Endothelial cell of umbilical vein (primary cell): Measurements from ENCODE around the gene SORCS2.

ENCODE experiments used
- CTCF ChIP-seq, 2 donors: IDR thresholded peaks; 1 replicate in 1 of 2; 2 replicates in 1 of 2; pipeline ENCODE4 v1.5.1; 2011; ENCODE audit warnings: low read length in 2 of 2, mild to moderate bottlenecking in 2 of 2, moderate library complexity in 2 of 2, control low read depth in 1 of 2, inconsistent platforms in 1 of 2, low read depth in 1 of 2; ENCODE audit not compliant: insufficient read depth in 1 of 2; ENCODE audit errors: extremely low read depth in 1 of 2
- EZH2 ChIP-seq: IDR thresholded peaks from 2 replicates; pipeline ENCODE4 v1.6.1; 2012; ENCODE audit warnings: borderline replicate concordance, low read depth, mild to moderate bottlenecking, moderate library complexity, low read length, inconsistent platforms; ENCODE audit not compliant: severe bottlenecking
- GATA2 ChIP-seq: IDR thresholded peaks from 2 replicates; pipeline ENCODE4 v1.7.0; 2011; ENCODE audit warnings: low read depth, mild to moderate bottlenecking, moderate library complexity, mixed read lengths, low read length; ENCODE audit not compliant: insufficient read length, insufficient read depth
- JUN ChIP-seq: IDR thresholded peaks from 2 replicates; pipeline ENCODE4 v1.6.1; 2011; ENCODE audit warnings: borderline replicate concordance, low read depth; ENCODE audit not compliant: insufficient read length, insufficient read depth
- MYC ChIP-seq: IDR thresholded peaks from one replicate; pipeline ENCODE4 v1.6.1; 2011; ENCODE audit warnings: mild to moderate bottlenecking, low read depth, low read length
- POLR2A ChIP-seq: IDR thresholded peaks from 2 replicates; pipeline ENCODE4 v1.6.1; 2012; ENCODE audit warnings: low read depth, mild to moderate bottlenecking, control low read depth, low read length
- POLR2AphosphoS5 ChIP-seq: IDR thresholded peaks from 2 replicates; pipeline ENCODE4 v1.6.1; 2012; ENCODE audit warnings: low read depth, mild to moderate bottlenecking, control low read depth, low read length, moderate library complexity; ENCODE audit not compliant: insufficient read depth
- TF ChIP-seq, protein P1 (sequence below): IDR thresholded peaks from 2 replicates; pipeline ENCODE4 v1.6.1; 2011; ENCODE audit not compliant: insufficient read depth, insufficient read length

- TF ChIP-seq CTCF (IDR thresholded peaks at IDR 0.05; ENCODE audit: extremely low read depth in 1 of 2, insufficient read depth in 1 of 2, low read depth in 1 of 2, low read length in 2 of 2) (no peak), POLR2A (no peak), POLR2AphosphoS5 (no peak), JUN (no peak), EZH2 (no peak), MYC (no peak), GATA2 (no peak)
- TF ChIP-seq, protein P1, sequence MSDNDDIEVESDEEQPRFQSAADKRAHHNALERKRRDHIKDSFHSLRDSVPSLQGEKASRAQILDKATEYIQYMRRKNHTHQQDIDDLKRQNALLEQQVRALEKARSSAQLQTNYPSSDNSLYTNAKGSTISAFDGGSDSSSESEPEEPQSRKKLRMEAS: no peak
Measured at GRCh38 chr4:7758476-7758875, 566.1 kb downstream of the SORCS2 start.
